GM23338 (cell line): ENCODE results near the gene TWF2.

Experiments
- CREB1 ChIP-seq: fragments of 250-450 bp; sonication (Bioruptor Pico); IDR thresholded peaks from 2 replicates; pipeline ENCODE4 v1.5.0; 2020; ENCODE audit warnings: low read depth, mild to moderate bottlenecking, moderate library complexity
- CTCF ChIP-seq, 2 experiments: fragments of 200-600 bp in 1 of 2; sonication (generic) in 1 of 2; conservative IDR thresholded peaks; 2 replicates each; pipeline versions ENCODE4 v1.5.1 to v1.6.1; 2016 to 2017; ENCODE audit warnings: antibody characterized with exemption in 2 of 2, low read depth in 2 of 2, mild to moderate bottlenecking in 2 of 2, moderate library complexity in 1 of 2
- EZH2 ChIP-seq: fragments of 200-600 bp; sonication (generic); IDR thresholded peaks from one replicate; pipeline ENCODE4 v1.8.0; 2017; ENCODE audit warnings: antibody characterized with exemption, mild to moderate bottlenecking, low read depth; ENCODE audit not compliant: unreplicated experiment
- EZH2phosphoT487 ChIP-seq: fragments of 200-600 bp; sonication (generic); IDR thresholded peaks from one replicate; pipeline ENCODE4 v1.8.1; 2018; ENCODE audit warnings: antibody characterized with exemption; ENCODE audit not compliant: unreplicated experiment
- JUNB ChIP-seq: IDR thresholded peaks from one replicate; pipeline ENCODE4 v1.6.1; 2016; ENCODE audit warnings: antibody characterized with exemption; ENCODE audit not compliant: unreplicated experiment
- NANOG ChIP-seq: IDR thresholded peaks from 2 replicates; pipeline ENCODE4 v1.6.1; 2016; ENCODE audit warnings: antibody characterized with exemption, borderline replicate concordance
- POLR2AphosphoS5 ChIP-seq: IDR thresholded peaks from 2 replicates; pipeline ENCODE4 v1.6.1; 2016; ENCODE audit warnings: antibody characterized with exemption, low read depth
- ZNF331 ChIP-seq: fragments of 250-450 bp; sonication (Bioruptor Pico); IDR thresholded peaks from 2 replicates; pipeline ENCODE4 v1.5.0; 2020; ENCODE audit warnings: low read depth, mild to moderate bottlenecking, moderate library complexity
- TF ChIP-seq, protein P1 (sequence below): IDR thresholded peaks from one replicate; pipeline ENCODE4 v1.6.1; 2018; ENCODE audit warnings: antibody characterized with exemption; ENCODE audit not compliant: unreplicated experiment
- TF ChIP-seq, protein P2 (sequence below): IDR thresholded peaks from 2 replicates; pipeline ENCODE4 v1.6.1; 2016; ENCODE audit warnings: antibody characterized with exemption

- no peak for TF ChIP-seq CTCF (conservative IDR thresholded peaks at IDR 0.05; ENCODE audit: low read depth in 2 of 2)
- TF ChIP-seq EZH2, result no peak
- TF ChIP-seq ZNF331, result no peak
- TF ChIP-seq JUNB, result no peak
- no peak for TF ChIP-seq CREB1 (CRISPR knock-in tag)
- no peak for TF ChIP-seq POLR2AphosphoS5
- no peak for TF ChIP-seq EZH2phosphoT487
- TF ChIP-seq, protein P1, sequence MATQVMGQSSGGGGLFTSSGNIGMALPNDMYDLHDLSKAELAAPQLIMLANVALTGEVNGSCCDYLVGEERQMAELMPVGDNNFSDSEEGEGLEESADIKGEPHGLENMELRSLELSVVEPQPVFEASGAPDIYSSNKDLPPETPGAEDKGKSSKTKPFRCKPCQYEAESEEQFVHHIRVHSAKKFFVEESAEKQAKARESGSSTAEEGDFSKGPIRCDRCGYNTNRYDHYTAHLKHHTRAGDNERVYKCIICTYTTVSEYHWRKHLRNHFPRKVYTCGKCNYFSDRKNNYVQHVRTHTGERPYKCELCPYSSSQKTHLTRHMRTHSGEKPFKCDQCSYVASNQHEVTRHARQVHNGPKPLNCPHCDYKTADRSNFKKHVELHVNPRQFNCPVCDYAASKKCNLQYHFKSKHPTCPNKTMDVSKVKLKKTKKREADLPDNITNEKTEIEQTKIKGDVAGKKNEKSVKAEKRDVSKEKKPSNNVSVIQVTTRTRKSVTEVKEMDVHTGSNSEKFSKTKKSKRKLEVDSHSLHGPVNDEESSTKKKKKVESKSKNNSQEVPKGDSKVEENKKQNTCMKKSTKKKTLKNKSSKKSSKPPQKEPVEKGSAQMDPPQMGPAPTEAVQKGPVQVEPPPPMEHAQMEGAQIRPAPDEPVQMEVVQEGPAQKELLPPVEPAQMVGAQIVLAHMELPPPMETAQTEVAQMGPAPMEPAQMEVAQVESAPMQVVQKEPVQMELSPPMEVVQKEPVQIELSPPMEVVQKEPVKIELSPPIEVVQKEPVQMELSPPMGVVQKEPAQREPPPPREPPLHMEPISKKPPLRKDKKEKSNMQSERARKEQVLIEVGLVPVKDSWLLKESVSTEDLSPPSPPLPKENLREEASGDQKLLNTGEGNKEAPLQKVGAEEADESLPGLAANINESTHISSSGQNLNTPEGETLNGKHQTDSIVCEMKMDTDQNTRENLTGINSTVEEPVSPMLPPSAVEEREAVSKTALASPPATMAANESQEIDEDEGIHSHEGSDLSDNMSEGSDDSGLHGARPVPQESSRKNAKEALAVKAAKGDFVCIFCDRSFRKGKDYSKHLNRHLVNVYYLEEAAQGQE, result no peak
- TF ChIP-seq, protein P2, sequence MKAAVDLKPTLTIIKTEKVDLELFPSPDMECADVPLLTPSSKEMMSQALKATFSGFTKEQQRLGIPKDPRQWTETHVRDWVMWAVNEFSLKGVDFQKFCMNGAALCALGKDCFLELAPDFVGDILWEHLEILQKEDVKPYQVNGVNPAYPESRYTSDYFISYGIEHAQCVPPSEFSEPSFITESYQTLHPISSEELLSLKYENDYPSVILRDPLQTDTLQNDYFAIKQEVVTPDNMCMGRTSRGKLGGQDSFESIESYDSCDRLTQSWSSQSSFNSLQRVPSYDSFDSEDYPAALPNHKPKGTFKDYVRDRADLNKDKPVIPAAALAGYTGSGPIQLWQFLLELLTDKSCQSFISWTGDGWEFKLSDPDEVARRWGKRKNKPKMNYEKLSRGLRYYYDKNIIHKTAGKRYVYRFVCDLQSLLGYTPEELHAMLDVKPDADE, result no peak
- TF ChIP-seq NANOG, result no peak
Measured at GRCh38 chr3:52281981-52282801, 43.2 kb upstream of the TWF2 start.
